ENCODE data around the gene CDX1.

The CDX1 gene

GRCh38 chr5:150146862-150147601 is 19.5 kb upstream of the CDX1 start:
- no peak for DNase-seq

- DNase-seq = no peak
Measured at GRCh38 chr5:150147670-150148069, 18.9 kb upstream of the CDX1 start.

- no peak for DNase-seq
Measured at GRCh38 chr5:150148117-150148927, 18.3 kb upstream of the CDX1 start.

- no peak for DNase-seq
Measured at GRCh38 chr5:150149618-150150017, 17.0 kb upstream of the CDX1 start.

- no peak for DNase-seq
Measured at GRCh38 chr5:150152636-150153462, 13.7 kb upstream of the CDX1 start.

- no peak for DNase-seq
Measured at GRCh38 chr5:150153483-150153882, 13.1 kb upstream of the CDX1 start.

- no peak for DNase-seq
Measured at GRCh38 chr5:150153957-150154617, 12.5 kb upstream of the CDX1 start.

- DNase-seq = no peak
Measured at GRCh38 chr5:150154618-150155128, 11.9 kb upstream of the CDX1 start.

- DNase-seq = peak in 2 of 3 experiments; percentile 42 to 48
Measured at GRCh38 chr5:150155258-150156026, 11.1 kb upstream of the CDX1 start, which contains the start of gene PDGFRB. Gene PDGFRB (minus strand): TSS chr5:150155845. CDS start chr5:150137047, 18,798 bp downstream.

GRCh38 chr5:150156027-150156368 is 10.6 kb upstream of the CDX1 start:
- peak in 1 of 3 experiments; percentile 42 for DNase-seq

- DNase-seq = no peak
Measured at GRCh38 chr5:150156540-150156939, 10.0 kb upstream of the CDX1 start.

- no peak for DNase-seq
Measured at GRCh38 chr5:150157168-150157567, 9.4 kb upstream of the CDX1 start.

GRCh38 chr5:150158170-150158949 is 8.2 kb upstream of the CDX1 start:
- DNase-seq = no peak

GRCh38 chr5:150159031-150159430 is 7.5 kb upstream of the CDX1 start:
- no peak for DNase-seq

- DNase-seq = no peak
Measured at GRCh38 chr5:150159741-150160179, 6.8 kb upstream of the CDX1 start.

GRCh38 chr5:150160448-150161081 is 6.0 kb upstream of the CDX1 start:
- no peak for DNase-seq

GRCh38 chr5:150161242-150162141 is 5.1 kb upstream of the CDX1 start:
- DNase-seq = peak; percentile 42 to 64 (median 49)

GRCh38 chr5:150162142-150162513 is 4.5 kb upstream of the CDX1 start:
- DNase-seq = no peak

GRCh38 chr5:150163035-150163434 is 3.5 kb upstream of the CDX1 start:
- DNase-seq = no peak

Data from NCI-H1417 (cell line).